ENCODE measurements around the gene MTRF1.
A peak's percentile ranks its signal among the peaks of the same experiment; 100 is the strongest.

Gene MTRF1

DNA sequence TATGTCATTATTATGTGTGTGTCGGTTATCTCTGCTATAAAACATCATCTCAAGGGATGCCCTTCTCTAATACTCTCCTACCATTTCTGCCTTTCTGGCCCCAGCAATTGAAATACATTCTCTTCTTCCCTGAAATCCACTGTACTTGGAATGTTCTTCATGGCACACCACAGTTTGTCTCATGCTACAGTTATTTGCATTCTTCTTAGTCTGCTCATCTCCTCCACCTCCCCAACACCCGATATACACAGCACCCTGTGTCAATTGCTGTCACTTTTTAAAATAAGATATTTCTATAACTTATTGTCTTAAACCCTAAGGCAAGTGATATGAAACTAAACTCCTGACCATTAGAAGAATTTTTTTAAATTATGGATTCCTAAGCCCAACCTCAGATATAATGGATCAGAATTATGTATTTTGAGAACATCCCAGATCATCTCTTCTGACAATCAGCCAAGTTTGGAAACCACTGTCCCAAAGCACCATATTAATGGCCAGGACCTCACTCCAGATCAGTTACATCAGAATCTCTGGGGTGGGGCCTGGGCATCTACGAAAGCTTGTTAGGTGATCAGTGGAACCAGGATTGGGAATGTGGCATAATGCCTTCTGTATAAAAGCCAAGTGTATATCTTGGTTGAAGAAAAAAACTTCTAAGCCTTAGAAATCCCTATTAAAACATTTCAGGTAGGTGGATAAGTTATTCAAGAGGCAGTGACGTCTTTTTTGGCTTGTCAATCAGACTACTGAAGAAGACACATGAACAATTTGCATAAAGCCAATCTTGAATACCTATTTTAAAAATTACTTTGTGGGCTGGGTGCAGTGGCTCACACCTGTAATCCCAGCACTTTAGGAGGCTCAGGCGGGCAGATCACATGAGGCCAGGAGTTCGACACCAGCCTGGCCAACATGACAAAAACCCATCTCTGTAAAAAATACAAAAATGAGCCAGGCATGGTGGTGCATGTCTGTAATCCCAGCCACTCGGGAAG, 39.0 kb downstream of the MTRF1 start:
- DNase-seq (ENCODE audit: low read depth) = no peak
- TF ChIP-seq, protein P1, sequence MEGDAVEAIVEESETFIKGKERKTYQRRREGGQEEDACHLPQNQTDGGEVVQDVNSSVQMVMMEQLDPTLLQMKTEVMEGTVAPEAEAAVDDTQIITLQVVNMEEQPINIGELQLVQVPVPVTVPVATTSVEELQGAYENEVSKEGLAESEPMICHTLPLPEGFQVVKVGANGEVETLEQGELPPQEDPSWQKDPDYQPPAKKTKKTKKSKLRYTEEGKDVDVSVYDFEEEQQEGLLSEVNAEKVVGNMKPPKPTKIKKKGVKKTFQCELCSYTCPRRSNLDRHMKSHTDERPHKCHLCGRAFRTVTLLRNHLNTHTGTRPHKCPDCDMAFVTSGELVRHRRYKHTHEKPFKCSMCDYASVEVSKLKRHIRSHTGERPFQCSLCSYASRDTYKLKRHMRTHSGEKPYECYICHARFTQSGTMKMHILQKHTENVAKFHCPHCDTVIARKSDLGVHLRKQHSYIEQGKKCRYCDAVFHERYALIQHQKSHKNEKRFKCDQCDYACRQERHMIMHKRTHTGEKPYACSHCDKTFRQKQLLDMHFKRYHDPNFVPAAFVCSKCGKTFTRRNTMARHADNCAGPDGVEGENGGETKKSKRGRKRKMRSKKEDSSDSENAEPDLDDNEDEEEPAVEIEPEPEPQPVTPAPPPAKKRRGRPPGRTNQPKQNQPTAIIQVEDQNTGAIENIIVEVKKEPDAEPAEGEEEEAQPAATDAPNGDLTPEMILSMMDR (IDR thresholded peaks at IDR 0.05; ENCODE audit: low read depth, low read length) = no peak
- no peak for TF ChIP-seq POLR2A (IDR thresholded peaks at IDR 0.05; ENCODE audit: extremely low read depth, insufficient read length)
- TF ChIP-seq MYC (IDR thresholded peaks at IDR 0.05; ENCODE audit: low read depth, low read length) = no peak
- TF ChIP-seq, protein P2, sequence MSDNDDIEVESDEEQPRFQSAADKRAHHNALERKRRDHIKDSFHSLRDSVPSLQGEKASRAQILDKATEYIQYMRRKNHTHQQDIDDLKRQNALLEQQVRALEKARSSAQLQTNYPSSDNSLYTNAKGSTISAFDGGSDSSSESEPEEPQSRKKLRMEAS (IDR thresholded peaks at IDR 0.05; ENCODE audit: low read depth, low read length) = no peak
- H3K4me3 ChIP-seq (ENCODE audit: low read depth, low read length) = no peak overlapping the region

DNA sequence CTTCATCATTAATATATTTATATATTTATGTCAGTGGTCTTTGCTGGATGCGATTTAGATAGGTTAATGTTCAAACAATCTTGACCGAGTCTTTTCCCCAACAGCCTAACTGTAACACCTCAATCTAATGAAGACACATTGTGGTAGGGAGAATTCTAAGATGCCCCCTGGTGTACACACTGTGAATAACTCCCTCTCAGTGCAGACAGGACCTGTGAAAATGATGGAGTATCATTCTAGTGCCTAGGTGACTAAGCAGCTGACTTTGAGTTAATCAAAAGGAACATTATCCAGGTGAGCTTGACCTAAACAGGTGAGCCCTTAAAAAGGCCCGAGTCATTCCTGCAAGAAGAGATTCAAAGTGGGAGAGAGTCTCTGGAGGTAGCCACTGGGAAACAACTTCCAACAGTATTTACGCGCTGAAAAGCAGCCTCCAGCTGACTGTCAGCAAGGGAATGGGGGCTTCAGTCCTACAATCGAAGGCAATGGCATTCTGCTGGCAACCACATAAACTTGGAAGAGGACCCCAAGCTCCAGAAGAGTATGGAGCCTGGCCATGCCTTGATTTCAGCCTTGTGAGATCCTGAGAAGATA, 41.0 kb downstream of the MTRF1 start:
- H3K4me3 ChIP-seq (ENCODE audit: low read depth, low read length) = no peak overlapping the region
- peak; percentile 66 for DNase-seq (ENCODE audit: low read depth)
- TF ChIP-seq, protein P2 (IDR thresholded peaks at IDR 0.05; ENCODE audit: low read depth, low read length) = peak; percentile 27; the same call in 1 of the 2 replicates
- TF ChIP-seq POLR2A (IDR thresholded peaks at IDR 0.05; ENCODE audit: extremely low read depth, insufficient read length) (no peak), MYC (IDR thresholded peaks at IDR 0.05; ENCODE audit: low read depth, low read length) (no peak)
- TF ChIP-seq, protein P1 (IDR thresholded peaks at IDR 0.05; ENCODE audit: low read depth, low read length) = peak; percentile 79

DNA sequence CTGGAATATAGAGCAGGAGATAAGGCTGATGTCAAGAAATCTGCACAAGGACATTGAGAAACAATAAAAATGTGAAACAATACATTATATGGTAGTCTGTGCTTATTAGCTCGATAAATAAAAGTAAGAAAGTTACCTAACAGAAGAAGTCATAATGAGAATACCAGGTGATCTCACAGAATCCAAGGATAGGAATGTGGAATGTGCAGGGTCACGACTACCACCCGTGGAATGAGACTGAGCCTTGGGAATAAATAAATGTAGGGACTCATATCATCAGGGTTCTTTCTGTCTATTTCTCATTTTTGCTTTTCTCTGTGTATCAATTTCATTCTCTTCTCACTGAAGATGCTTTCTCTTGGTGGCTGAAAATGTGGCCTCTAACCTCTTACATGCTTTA, 43.0 kb downstream of the MTRF1 start:
- no peak for DNase-seq (ENCODE audit: low read depth)
- TF ChIP-seq MYC (IDR thresholded peaks at IDR 0.05; ENCODE audit: low read depth, low read length) = no peak
- TF ChIP-seq, protein P2 (IDR thresholded peaks at IDR 0.05; ENCODE audit: low read depth, low read length) = no peak
- TF ChIP-seq, protein P1 (IDR thresholded peaks at IDR 0.05; ENCODE audit: low read depth, low read length) = no peak
- TF ChIP-seq POLR2A (IDR thresholded peaks at IDR 0.05; ENCODE audit: extremely low read depth, insufficient read length) = no peak
- no peak overlapping the region for H3K4me3 ChIP-seq (ENCODE audit: low read depth, low read length)

DNA sequence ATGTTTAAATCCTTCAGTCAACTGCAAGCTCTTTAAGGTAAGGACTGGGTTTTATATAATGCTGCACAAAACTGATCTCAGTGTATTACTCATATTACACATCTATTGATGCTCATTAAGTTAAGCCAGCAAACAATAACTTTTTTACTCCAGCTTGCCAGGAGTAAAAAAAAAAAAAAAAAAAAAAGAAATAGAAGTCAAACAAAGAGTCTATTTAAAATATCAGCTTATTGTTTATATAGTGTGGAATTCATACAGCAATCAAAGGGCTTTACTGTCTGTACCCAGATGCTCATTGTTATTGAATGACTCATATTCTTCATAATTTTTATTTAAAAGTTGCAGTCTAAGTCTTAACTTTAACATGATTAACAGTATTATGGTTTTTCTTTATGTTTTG, 47.2 kb downstream of the MTRF1 start:
- DNase-seq (ENCODE audit: low read depth) = no peak
- no peak for TF ChIP-seq POLR2A (IDR thresholded peaks at IDR 0.05; ENCODE audit: extremely low read depth, insufficient read length)
- TF ChIP-seq, protein P2 (IDR thresholded peaks at IDR 0.05; ENCODE audit: low read depth, low read length) = no peak
- TF ChIP-seq MYC (IDR thresholded peaks at IDR 0.05; ENCODE audit: low read depth, low read length) = no peak
- no peak overlapping the region for H3K4me3 ChIP-seq (ENCODE audit: low read depth, low read length)

DNA sequence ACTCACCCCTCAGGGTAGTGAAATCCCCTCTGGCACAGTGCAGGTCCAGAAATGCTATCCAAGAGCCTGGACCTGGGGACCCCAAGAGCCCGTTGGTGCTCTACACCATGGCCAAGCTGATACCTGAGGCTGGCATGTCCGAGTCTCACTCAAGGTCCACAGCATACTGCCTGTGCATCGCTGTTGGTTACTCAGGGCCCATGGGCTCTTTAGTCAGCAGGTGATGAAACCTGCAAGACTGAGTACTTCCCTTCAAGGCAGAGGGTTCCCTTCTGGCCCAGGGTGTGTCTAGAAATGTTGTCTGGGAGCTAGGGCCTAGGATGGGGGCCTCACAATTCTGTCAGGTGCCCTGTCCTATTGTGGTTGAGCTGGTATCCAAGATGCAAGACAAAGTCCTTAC, 49.5 kb downstream of the MTRF1 start:
- H3K4me3 ChIP-seq (ENCODE audit: low read depth, low read length) = no peak overlapping the region
- DNase-seq (ENCODE audit: low read depth) = no peak
- TF ChIP-seq, protein P2 (IDR thresholded peaks at IDR 0.05; ENCODE audit: low read depth, low read length) = no peak
- TF ChIP-seq MYC (IDR thresholded peaks at IDR 0.05; ENCODE audit: low read depth, low read length) (no peak), POLR2A (IDR thresholded peaks at IDR 0.05; ENCODE audit: extremely low read depth, insufficient read length) (no peak)
- TF ChIP-seq, protein P1 (IDR thresholded peaks at IDR 0.05; ENCODE audit: low read depth, low read length) = no peak

All from NB4 (cell line).